VCaP (cell line): ENCODE measurements around the gene C9orf50.
A peak's percentile ranks its signal among the peaks of the same experiment; 100 is the strongest.

Experiments
- H3K27ac ChIP-seq: fragments of 450-650 bp; 2 replicates; pipeline ENCODE4 v1.5.1; 2017
- CTCF ChIP-seq: fragments of 450-650 bp; conservative IDR thresholded peaks from 2 replicates; pipeline ENCODE4 v1.5.1; 2017; ENCODE audit warnings: mild to moderate bottlenecking, moderate library complexity

Gene C9orf50

GRCh38 chr9:129612123-129612522, 8.8 kb downstream of the C9orf50 start:
- TF ChIP-seq CTCF: no peak
- H3K27ac ChIP-seq: no peak overlapping the region

GRCh38 chr9:129611307-129611800, 9.5 kb downstream of the C9orf50 start:
- H3K27ac ChIP-seq: peak overlapping the region; percentile 51; the same call in 1 of the 2 replicates
- no peak for TF ChIP-seq CTCF

- TF ChIP-seq CTCF: peak; percentile 91
- H3K27ac ChIP-seq: peak overlapping the region; percentile 51; the same call in 1 of the 2 replicates
These were observed 10.2 kb downstream of the C9orf50 start for GRCh38 chr9:129610473-129611306.

- TF ChIP-seq CTCF: no peak
- peak overlapping the region; percentile 51; the same call in 1 of the 2 replicates for H3K27ac ChIP-seq
These were observed 10.8 kb downstream of the C9orf50 start for GRCh38 chr9:129610213-129610472.

- TF ChIP-seq CTCF: no peak
- no peak overlapping the region; the same call in 1 of the 2 replicates for H3K27ac ChIP-seq
These were observed 11.3 kb downstream of the C9orf50 start for GRCh38 chr9:129609486-129610212.

GRCh38 chr9:129608561-129609481, 12.1 kb downstream of the C9orf50 start:
- TF ChIP-seq CTCF: no peak
- H3K27ac ChIP-seq: peak overlapping the region; percentile 80; the same call in 1 of the 2 replicates

- no peak for TF ChIP-seq CTCF
- peak overlapping the region; percentile 80 for H3K27ac ChIP-seq
These were observed 13.9 kb downstream of the C9orf50 start for GRCh38 chr9:129607027-129607387.
